Suprapubic skin (tissue), 3 donors: ENCODE data around the gene CACNA1D.

Experiments
- CTCF ChIP-seq, 2 donors: fragments of 200-600 bp in 1 of 2; fragments of 450-650 bp in 1 of 2; sonication (generic) in 1 of 2; IDR thresholded peaks; one replicate each; pipeline ENCODE4 v1.5.1; 2016 to 2019; ENCODE audit warnings: antibody characterized with exemption in 2 of 2, mild to moderate bottlenecking in 1 of 2, moderate library complexity in 1 of 2
- POLR2AphosphoS5 ChIP-seq, 3 donors: sonication (generic); formaldehyde crosslinking; IDR thresholded peaks; one replicate each; pipeline ENCODE4 v1.6.1; 2017; ENCODE audit warnings: antibody characterized with exemption in 3 of 3

GRCh38 chr3:53819163-53819868 is 324.9 kb downstream of the CACNA1D start:
- TF ChIP-seq CTCF (IDR thresholded peaks at IDR 0.05) (no peak), POLR2AphosphoS5 (IDR thresholded peaks at IDR 0.05) (no peak)
